H1 (cell line): ENCODE data around the gene UMAD1. TPM values are rescaled to one million over a fixed set of nuclear protein-coding genes. Genes with fewer than 3 reads are reported as not detected.

Experiments
- CTBP2 ChIP-seq: IDR thresholded peaks from 2 replicates; pipeline ENCODE4 v1.7.0; 2011; ENCODE audit warnings: borderline replicate concordance, mild to moderate bottlenecking, moderate library complexity, mixed read lengths, low read length; ENCODE audit not compliant: insufficient read depth, insufficient read length
- TEAD4 ChIP-seq: IDR thresholded peaks from 2 replicates; pipeline ENCODE4 v1.6.1; 2012; ENCODE audit warnings: low read depth, low read length, inconsistent platforms, mixed read lengths
- polyA plus RNA-seq, 7 experiments: library from polyadenylated mRNA; depleted of rRNA in 3 of 7; stranded (reverse) in 5 of 7; unstranded in 2 of 7; fragments of >200 nt in 5 of 7; fragments of 200-250 nt in 2 of 7; gene quantifications; 1 replicate in 5 of 7; 2 replicates in 1 of 7; 4 replicates in 1 of 7; pipeline versions ENCODE4 v1.2.1 to v1.2.3, GENCODE V29; 2011 to 2013; ENCODE audit warnings: missing spikeins in 2 of 7, mixed read lengths in 2 of 7
- total RNA-seq: library from RNA; stranded (reverse); fragmentation: NEBNext Ultra II Directional; extraction: Animal tissue kit (Norgen Biotek cat#: 25700); gene quantifications from 2 replicates; pipeline ENCODE4 v1.2.1, GENCODE V29; 2021
- TF ChIP-seq, protein P1 (sequence below), 3 experiments: IDR thresholded peaks; 1 replicate in 2 of 3; 2 replicates in 1 of 3; pipeline versions ENCODE4 v1.5.1 to v1.6.1; 2011; ENCODE audit warnings: low read length in 3 of 3, mild to moderate bottlenecking in 3 of 3, inconsistent platforms in 2 of 3, low read depth in 1 of 3, moderate library complexity in 1 of 3; ENCODE audit not compliant: insufficient read depth in 1 of 3; ENCODE audit errors: control extremely low read depth in 1 of 3
- TF ChIP-seq, protein P2 (sequence below): fragments of 300-600 bp; sonication (generic); IDR thresholded peaks from 2 replicates; pipeline ENCODE4 v1.7.1; 2012; ENCODE audit warnings: low read length, moderate library complexity, mild to moderate bottlenecking, inconsistent platforms; ENCODE audit not compliant: insufficient replicate concordance

UMAD1 gene
- total and polyA plus RNA-seq, 2 of the 8 experiments (the other 6 are each of a cell fraction or from before 2014, with no cell fraction given), result 10.4 to 12.3 TPM

DNA sequence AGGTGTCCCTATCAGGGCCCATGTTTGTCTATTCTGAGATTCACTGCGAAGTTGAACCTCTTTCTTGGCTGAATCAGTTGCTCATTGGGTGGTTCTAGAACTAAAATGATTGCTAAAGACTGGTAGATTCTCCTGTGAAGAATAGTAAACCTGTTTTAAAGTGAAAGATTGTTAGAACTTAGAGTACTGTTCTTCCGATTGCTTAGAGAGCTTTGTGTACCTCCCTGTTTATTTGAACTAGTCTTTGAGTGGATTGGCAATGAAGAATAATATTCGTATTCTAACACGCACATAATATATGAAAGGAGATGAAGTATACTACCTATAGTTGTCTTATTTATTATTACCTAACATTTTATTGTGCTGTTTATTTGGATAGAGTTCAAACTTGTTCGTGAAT, 202.7 kb downstream of the UMAD1 start (continued):
- TF ChIP-seq, protein P1, sequence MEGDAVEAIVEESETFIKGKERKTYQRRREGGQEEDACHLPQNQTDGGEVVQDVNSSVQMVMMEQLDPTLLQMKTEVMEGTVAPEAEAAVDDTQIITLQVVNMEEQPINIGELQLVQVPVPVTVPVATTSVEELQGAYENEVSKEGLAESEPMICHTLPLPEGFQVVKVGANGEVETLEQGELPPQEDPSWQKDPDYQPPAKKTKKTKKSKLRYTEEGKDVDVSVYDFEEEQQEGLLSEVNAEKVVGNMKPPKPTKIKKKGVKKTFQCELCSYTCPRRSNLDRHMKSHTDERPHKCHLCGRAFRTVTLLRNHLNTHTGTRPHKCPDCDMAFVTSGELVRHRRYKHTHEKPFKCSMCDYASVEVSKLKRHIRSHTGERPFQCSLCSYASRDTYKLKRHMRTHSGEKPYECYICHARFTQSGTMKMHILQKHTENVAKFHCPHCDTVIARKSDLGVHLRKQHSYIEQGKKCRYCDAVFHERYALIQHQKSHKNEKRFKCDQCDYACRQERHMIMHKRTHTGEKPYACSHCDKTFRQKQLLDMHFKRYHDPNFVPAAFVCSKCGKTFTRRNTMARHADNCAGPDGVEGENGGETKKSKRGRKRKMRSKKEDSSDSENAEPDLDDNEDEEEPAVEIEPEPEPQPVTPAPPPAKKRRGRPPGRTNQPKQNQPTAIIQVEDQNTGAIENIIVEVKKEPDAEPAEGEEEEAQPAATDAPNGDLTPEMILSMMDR (IDR thresholded peaks at IDR 0.05; ENCODE audit: control extremely low read depth in 1 of 3, insufficient read depth in 1 of 3, low read depth in 1 of 3, low read length in 3 of 3), result no peak
- TF ChIP-seq, protein P2, sequence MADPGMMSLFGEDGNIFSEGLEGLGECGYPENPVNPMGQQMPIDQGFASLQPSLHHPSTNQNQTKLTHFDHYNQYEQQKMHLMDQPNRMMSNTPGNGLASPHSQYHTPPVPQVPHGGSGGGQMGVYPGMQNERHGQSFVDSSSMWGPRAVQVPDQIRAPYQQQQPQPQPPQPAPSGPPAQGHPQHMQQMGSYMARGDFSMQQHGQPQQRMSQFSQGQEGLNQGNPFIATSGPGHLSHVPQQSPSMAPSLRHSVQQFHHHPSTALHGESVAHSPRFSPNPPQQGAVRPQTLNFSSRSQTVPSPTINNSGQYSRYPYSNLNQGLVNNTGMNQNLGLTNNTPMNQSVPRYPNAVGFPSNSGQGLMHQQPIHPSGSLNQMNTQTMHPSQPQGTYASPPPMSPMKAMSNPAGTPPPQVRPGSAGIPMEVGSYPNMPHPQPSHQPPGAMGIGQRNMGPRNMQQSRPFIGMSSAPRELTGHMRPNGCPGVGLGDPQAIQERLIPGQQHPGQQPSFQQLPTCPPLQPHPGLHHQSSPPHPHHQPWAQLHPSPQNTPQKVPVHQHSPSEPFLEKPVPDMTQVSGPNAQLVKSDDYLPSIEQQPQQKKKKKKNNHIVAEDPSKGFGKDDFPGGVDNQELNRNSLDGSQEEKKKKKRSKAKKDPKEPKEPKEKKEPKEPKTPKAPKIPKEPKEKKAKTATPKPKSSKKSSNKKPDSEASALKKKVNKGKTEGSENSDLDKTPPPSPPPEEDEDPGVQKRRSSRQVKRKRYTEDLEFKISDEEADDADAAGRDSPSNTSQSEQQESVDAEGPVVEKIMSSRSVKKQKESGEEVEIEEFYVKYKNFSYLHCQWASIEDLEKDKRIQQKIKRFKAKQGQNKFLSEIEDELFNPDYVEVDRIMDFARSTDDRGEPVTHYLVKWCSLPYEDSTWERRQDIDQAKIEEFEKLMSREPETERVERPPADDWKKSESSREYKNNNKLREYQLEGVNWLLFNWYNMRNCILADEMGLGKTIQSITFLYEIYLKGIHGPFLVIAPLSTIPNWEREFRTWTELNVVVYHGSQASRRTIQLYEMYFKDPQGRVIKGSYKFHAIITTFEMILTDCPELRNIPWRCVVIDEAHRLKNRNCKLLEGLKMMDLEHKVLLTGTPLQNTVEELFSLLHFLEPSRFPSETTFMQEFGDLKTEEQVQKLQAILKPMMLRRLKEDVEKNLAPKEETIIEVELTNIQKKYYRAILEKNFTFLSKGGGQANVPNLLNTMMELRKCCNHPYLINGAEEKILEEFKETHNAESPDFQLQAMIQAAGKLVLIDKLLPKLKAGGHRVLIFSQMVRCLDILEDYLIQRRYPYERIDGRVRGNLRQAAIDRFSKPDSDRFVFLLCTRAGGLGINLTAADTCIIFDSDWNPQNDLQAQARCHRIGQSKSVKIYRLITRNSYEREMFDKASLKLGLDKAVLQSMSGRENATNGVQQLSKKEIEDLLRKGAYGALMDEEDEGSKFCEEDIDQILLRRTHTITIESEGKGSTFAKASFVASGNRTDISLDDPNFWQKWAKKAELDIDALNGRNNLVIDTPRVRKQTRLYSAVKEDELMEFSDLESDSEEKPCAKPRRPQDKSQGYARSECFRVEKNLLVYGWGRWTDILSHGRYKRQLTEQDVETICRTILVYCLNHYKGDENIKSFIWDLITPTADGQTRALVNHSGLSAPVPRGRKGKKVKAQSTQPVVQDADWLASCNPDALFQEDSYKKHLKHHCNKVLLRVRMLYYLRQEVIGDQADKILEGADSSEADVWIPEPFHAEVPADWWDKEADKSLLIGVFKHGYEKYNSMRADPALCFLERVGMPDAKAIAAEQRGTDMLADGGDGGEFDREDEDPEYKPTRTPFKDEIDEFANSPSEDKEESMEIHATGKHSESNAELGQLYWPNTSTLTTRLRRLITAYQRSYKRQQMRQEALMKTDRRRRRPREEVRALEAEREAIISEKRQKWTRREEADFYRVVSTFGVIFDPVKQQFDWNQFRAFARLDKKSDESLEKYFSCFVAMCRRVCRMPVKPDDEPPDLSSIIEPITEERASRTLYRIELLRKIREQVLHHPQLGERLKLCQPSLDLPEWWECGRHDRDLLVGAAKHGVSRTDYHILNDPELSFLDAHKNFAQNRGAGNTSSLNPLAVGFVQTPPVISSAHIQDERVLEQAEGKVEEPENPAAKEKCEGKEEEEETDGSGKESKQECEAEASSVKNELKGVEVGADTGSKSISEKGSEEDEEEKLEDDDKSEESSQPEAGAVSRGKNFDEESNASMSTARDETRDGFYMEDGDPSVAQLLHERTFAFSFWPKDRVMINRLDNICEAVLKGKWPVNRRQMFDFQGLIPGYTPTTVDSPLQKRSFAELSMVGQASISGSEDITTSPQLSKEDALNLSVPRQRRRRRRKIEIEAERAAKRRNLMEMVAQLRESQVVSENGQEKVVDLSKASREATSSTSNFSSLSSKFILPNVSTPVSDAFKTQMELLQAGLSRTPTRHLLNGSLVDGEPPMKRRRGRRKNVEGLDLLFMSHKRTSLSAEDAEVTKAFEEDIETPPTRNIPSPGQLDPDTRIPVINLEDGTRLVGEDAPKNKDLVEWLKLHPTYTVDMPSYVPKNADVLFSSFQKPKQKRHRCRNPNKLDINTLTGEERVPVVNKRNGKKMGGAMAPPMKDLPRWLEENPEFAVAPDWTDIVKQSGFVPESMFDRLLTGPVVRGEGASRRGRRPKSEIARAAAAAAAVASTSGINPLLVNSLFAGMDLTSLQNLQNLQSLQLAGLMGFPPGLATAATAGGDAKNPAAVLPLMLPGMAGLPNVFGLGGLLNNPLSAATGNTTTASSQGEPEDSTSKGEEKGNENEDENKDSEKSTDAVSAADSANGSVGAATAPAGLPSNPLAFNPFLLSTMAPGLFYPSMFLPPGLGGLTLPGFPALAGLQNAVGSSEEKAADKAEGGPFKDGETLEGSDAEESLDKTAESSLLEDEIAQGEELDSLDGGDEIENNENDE, result no peak
- TF ChIP-seq TEAD4, result no peak
- TF ChIP-seq CTBP2, result no peak
